Adipocyte (in vitro differentiated cells): Measurements from ENCODE around the gene DRD2.

Source experiments
- DNase-seq: peaks from one replicate; pipeline ENCODE4 v3.0.0-alpha.2; 2015; ENCODE audit warnings: low read depth
- H3K27me3 ChIP-seq: replicated peaks from 2 replicates; pipeline ENCODE4 v1.7.0; 2013; ENCODE audit warnings: mild to moderate bottlenecking, low read length, moderate library complexity; ENCODE audit not compliant: control insufficient read depth, insufficient read depth
- H3K36me3 ChIP-seq: 2 replicates; pipeline ENCODE4 v1.7.0; 2013; ENCODE audit warnings: low read length, mild to moderate bottlenecking, moderate library complexity; ENCODE audit not compliant: control insufficient read depth, insufficient read depth, severe bottlenecking
- H3K4me1 ChIP-seq: 2 replicates; pipeline ENCODE4 v1.7.0; 2013; ENCODE audit warnings: mild to moderate bottlenecking, low read length, moderate library complexity; ENCODE audit not compliant: control insufficient read depth, insufficient read depth
- H3K4me3 ChIP-seq: 2 replicates; pipeline ENCODE4 v1.7.0; 2013; ENCODE audit warnings: mild to moderate bottlenecking, low read length, moderate library complexity
- H3K9ac ChIP-seq: 2 replicates; pipeline ENCODE4 v1.7.0; 2013; ENCODE audit warnings: mild to moderate bottlenecking, low read length, moderate library complexity
- H3K9me3 ChIP-seq: 2 replicates; pipeline ENCODE4 v1.7.0; 2013; ENCODE audit warnings: mild to moderate bottlenecking, low read length, moderate library complexity; ENCODE audit not compliant: control insufficient read depth

The DRD2 gene

GRCh38 chr11:113462830-113463229, 12.4 kb downstream of the DRD2 start:
- H3K4me1 ChIP-seq, result no peaks in the 10 kb centered on the region

GRCh38 chr11:113461639-113462038, 13.6 kb downstream of the DRD2 start:
- Histone ChIP-seq H3K36me3 (no peaks in the 10 kb centered on the region), H3K4me1 (no peaks in the 10 kb centered on the region), H3K4me3 (no peak overlapping the region), H3K9ac (no peak overlapping the region), H3K9me3 (no peaks in the 10 kb centered on the region), H3K27me3 (peaks cover 59% of the 10 kb centered on the region)
- no peak for DNase-seq

More at GRCh38 chr11:113462830-113463229, 12.4 kb downstream of the DRD2 start:
- no peak overlapping the region for H3K9ac ChIP-seq
- H3K27me3 ChIP-seq, result peaks cover 71% of the 10 kb centered on the region
- no peak for DNase-seq
- H3K9me3 ChIP-seq, result no peaks in the 10 kb centered on the region
- no peak overlapping the region for H3K4me3 ChIP-seq
- no peaks in the 10 kb centered on the region for H3K36me3 ChIP-seq

GRCh38 chr11:113460469-113460868, 14.7 kb downstream of the DRD2 start:
- Histone ChIP-seq H3K4me3 (no peak overlapping the region), H3K9me3 (no peaks in the 10 kb centered on the region), H3K36me3 (no peaks in the 10 kb centered on the region), H3K27me3 (peaks cover 48% of the 10 kb centered on the region), H3K9ac (no peak overlapping the region), H3K4me1 (no peaks in the 10 kb centered on the region)
- DNase-seq, result no peak

- Histone ChIP-seq H3K4me3 (no peak overlapping the region), H3K9me3 (no peaks in the 10 kb centered on the region), H3K36me3 (no peaks in the 10 kb centered on the region), H3K9ac (no peak overlapping the region), H3K27me3 (peaks cover 29% of the 10 kb centered on the region), H3K4me1 (no peaks in the 10 kb centered on the region)
- no peak for DNase-seq
Observed at GRCh38 chr11:113458189-113458588, 17.0 kb downstream of the DRD2 start.

- Histone ChIP-seq H3K9me3 (no peaks in the 10 kb centered on the region), H3K27me3 (peaks cover 25% of the 10 kb centered on the region), H3K36me3 (no peaks in the 10 kb centered on the region), H3K9ac (no peak overlapping the region), H3K4me1 (no peaks in the 10 kb centered on the region), H3K4me3 (no peak overlapping the region)
- DNase-seq, result no peak
Observed at GRCh38 chr11:113457784-113458183, 17.4 kb downstream of the DRD2 start.

GRCh38 chr11:113454455-113454854, 20.7 kb downstream of the DRD2 start:
- Histone ChIP-seq H3K9ac (no peak overlapping the region), H3K9me3 (no peaks in the 10 kb centered on the region), H3K4me3 (no peak overlapping the region), H3K27me3 (peaks cover 7% of the 10 kb centered on the region), H3K4me1 (no peaks in the 10 kb centered on the region), H3K36me3 (no peaks in the 10 kb centered on the region)
- DNase-seq, result no peak

GRCh38 chr11:113449743-113450142, 25.5 kb downstream of the DRD2 start:
- Histone ChIP-seq H3K9me3 (no peaks in the 10 kb centered on the region), H3K4me1 (peaks cover 9% of the 10 kb centered on the region), H3K4me3 (no peak overlapping the region), H3K36me3 (no peaks in the 10 kb centered on the region), H3K27me3 (peaks cover 11% of the 10 kb centered on the region), H3K9ac (no peak overlapping the region)
- DNase-seq, result no peak

GRCh38 chr11:113448316-113448677, 26.9 kb downstream of the DRD2 start:
- H3K4me3 ChIP-seq, result no peak overlapping the region
- H3K36me3 ChIP-seq, result no peaks in the 10 kb centered on the region
- no peak for DNase-seq
- H3K9me3 ChIP-seq, result no peaks in the 10 kb centered on the region
- peaks cover 20% of the 10 kb centered on the region for H3K27me3 ChIP-seq
- no peak overlapping the region for H3K9ac ChIP-seq
- peaks cover 9% of the 10 kb centered on the region for H3K4me1 ChIP-seq

- peaks cover 20% of the 10 kb centered on the region for H3K27me3 ChIP-seq
- H3K36me3 ChIP-seq, result no peaks in the 10 kb centered on the region
- no peaks in the 10 kb centered on the region for H3K9me3 ChIP-seq
- no peak overlapping the region for H3K4me3 ChIP-seq
- no peak overlapping the region for H3K9ac ChIP-seq
- H3K4me1 ChIP-seq, result peaks cover 9% of the 10 kb centered on the region
- DNase-seq, result no peak
Observed at GRCh38 chr11:113447621-113448315, 27.4 kb downstream of the DRD2 start.

- peaks cover 9% of the 10 kb centered on the region for H3K4me1 ChIP-seq
- no peaks in the 10 kb centered on the region for H3K9me3 ChIP-seq
- H3K36me3 ChIP-seq, result no peaks in the 10 kb centered on the region
- DNase-seq, result no peak
- peaks cover 20% of the 10 kb centered on the region for H3K27me3 ChIP-seq
- H3K9ac ChIP-seq, result no peak overlapping the region
- no peak overlapping the region for H3K4me3 ChIP-seq
Observed at GRCh38 chr11:113446938-113447337, 28.3 kb downstream of the DRD2 start.

GRCh38 chr11:113446112-113446511, 29.1 kb downstream of the DRD2 start:
- Histone ChIP-seq H3K4me1 (peaks cover 9% of the 10 kb centered on the region), H3K9ac (no peak overlapping the region), H3K36me3 (no peaks in the 10 kb centered on the region), H3K27me3 (peaks cover 24% of the 10 kb centered on the region), H3K9me3 (peaks cover 1% of the 10 kb centered on the region), H3K4me3 (no peak overlapping the region)
- DNase-seq, result no peak
